Uterus (tissue), 4 donors: ENCODE measurements around the gene CHST11. TPM values are rescaled to one million over a fixed set of nuclear protein-coding genes. Genes with fewer than 3 reads are reported as not detected.

Source experiments
- DNase-seq, 2 donors: peaks; one replicate each; pipeline ENCODE4 v3.0.0-alpha.2; 2019 to 2020
- H3K27ac ChIP-seq, 2 donors: fragments of 200-600 bp; sonication (generic); 1 replicate in 1 of 2; 2 replicates in 1 of 2; pipeline ENCODE4 v1.5.1; 2016 to 2018
- H3K27me3 ChIP-seq, 2 donors: fragments of 200-600 bp; sonication (generic); one replicate each; pipeline ENCODE4 v1.5.1; 2018 to 2019; ENCODE audit warnings: control low read depth in 1 of 2
- H3K36me3 ChIP-seq, 2 donors: fragments of 200-600 bp; sonication (generic); one replicate each; pipeline ENCODE4 v1.5.1; 2019; ENCODE audit warnings: control low read depth in 1 of 2
- H3K4me1 ChIP-seq, 2 donors: fragments of 200-600 bp; sonication (generic); one replicate each; pipeline ENCODE4 v1.5.1; 2018 to 2019; ENCODE audit warnings: control low read depth in 1 of 2
- H3K4me3 ChIP-seq, 2 donors: fragments of 200-600 bp; sonication (generic); 1 replicate in 1 of 2; 2 replicates in 1 of 2; pipeline ENCODE4 v1.5.1; 2018 to 2019; ENCODE audit warnings: mild to moderate bottlenecking in 1 of 2
- H3K9me3 ChIP-seq, 2 donors: fragments of 200-600 bp; sonication (generic); one replicate each; pipeline ENCODE4 v1.5.1; 2019; ENCODE audit warnings: control low read depth in 1 of 2
- POLR2A ChIP-seq, 2 donors: fragments of 450-650 bp; IDR thresholded peaks; one replicate each; pipeline ENCODE4 v1.6.1; 2016; ENCODE audit warnings: antibody characterized with exemption in 2 of 2, mild to moderate bottlenecking in 1 of 2, moderate library complexity in 1 of 2
- intact Hi-C: fragments of 100-400 bp; cut with DNase I; formaldehyde crosslinking; loops from one replicate; pipeline ENCODE4 v1.15.1; 2023; ENCODE audit warnings: low total_unique reads
- total RNA-seq, 4 donors: library from RNA; depleted of rRNA in 3 of 4; stranded (reverse); fragments of >200 nt in 3 of 4; gene quantifications; one replicate each; pipeline versions ENCODE4 v1.1.0 to v1.2.4, GENCODE V29; 2014 to 2023
- TF ChIP-seq, protein P1 (sequence below), 4 experiments: fragments of 200-600 bp in 2 of 4; fragments of 450-650 bp in 2 of 4; sonication (generic) in 2 of 4; IDR thresholded peaks; one replicate each; pipeline ENCODE4 v1.5.1; 2016 to 2019; ENCODE audit warnings: antibody characterized with exemption in 4 of 4, mild to moderate bottlenecking in 2 of 4, moderate library complexity in 1 of 4
- donor health status: DM: yes; HTN: yes; CAD: no.

CHST11 gene
- total RNA-seq, 4 donors from 2014 or later: 21.0 to 82.1 (median 58.7) TPM

DNA sequence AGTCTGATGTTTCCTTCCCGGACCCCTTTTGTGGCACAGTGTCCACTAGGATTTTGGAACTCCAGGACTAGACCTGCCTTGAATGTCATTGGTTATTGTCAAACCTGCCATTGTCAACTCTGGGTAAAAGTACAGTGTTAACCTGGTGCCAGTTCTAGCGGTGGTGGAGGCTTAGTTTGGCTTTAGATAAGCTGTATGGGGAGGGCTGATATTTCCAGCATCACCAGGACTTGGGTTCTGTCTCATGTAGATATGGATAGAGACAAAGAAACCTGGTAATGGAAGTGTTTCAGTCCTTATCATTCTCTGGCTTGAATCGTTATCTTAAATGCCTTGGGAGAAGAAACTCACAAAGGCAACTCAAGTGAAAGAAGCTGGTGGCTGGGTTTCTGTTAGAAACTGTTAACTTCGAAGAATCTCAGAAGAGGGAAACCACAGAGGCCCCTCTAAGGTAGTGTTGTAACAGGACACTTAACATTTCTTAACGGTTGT lies 10.6 kb downstream of the CHST11 start:
- Histone ChIP-seq H3K27me3 (no peaks in the 10 kb centered on the region), H3K4me1 (no peaks in the 10 kb centered on the region), H3K9me3 (no peaks in the 10 kb centered on the region), H3K4me3 (no peak overlapping the region), H3K27ac (no peak overlapping the region), H3K36me3 (no peaks in the 10 kb centered on the region)
- intact Hi-C loops: no loop called here
- TF ChIP-seq, protein P1, sequence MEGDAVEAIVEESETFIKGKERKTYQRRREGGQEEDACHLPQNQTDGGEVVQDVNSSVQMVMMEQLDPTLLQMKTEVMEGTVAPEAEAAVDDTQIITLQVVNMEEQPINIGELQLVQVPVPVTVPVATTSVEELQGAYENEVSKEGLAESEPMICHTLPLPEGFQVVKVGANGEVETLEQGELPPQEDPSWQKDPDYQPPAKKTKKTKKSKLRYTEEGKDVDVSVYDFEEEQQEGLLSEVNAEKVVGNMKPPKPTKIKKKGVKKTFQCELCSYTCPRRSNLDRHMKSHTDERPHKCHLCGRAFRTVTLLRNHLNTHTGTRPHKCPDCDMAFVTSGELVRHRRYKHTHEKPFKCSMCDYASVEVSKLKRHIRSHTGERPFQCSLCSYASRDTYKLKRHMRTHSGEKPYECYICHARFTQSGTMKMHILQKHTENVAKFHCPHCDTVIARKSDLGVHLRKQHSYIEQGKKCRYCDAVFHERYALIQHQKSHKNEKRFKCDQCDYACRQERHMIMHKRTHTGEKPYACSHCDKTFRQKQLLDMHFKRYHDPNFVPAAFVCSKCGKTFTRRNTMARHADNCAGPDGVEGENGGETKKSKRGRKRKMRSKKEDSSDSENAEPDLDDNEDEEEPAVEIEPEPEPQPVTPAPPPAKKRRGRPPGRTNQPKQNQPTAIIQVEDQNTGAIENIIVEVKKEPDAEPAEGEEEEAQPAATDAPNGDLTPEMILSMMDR (IDR thresholded peaks at IDR 0.05): no peak
- TF ChIP-seq POLR2A (IDR thresholded peaks at IDR 0.05): no peak
- DNase-seq: no peak

DNA sequence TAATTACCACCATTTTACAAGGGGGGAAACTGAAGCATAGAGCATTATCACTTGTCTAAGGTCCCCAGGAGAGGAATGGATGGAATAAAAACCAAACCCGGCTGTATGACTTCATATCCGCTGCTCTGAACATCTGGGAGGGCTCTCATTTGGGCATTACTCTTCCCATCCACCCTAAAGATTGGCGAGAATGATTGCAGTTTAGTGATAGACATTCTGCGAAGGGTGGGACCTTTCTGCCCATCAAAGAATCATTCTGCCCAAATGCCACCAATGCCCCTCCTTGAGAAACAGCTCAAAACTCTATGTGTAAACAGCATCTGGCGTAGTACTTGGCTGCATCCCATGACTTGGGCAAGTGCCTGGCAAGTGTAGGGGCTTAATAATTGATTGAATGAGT lies 11.6 kb downstream of the CHST11 start:
- H3K9me3 ChIP-seq: no peaks in the 10 kb centered on the region
- intact Hi-C loops: no loop called here
- no peaks in the 10 kb centered on the region for H3K27me3 ChIP-seq
- H3K4me3 ChIP-seq: no peak overlapping the region
- TF ChIP-seq, protein P1 (IDR thresholded peaks at IDR 0.05): no peak
- no peak for TF ChIP-seq POLR2A (IDR thresholded peaks at IDR 0.05)
- DNase-seq: no peak
- no peaks in the 10 kb centered on the region for H3K4me1 ChIP-seq
- H3K27ac ChIP-seq: no peak overlapping the region
- H3K36me3 ChIP-seq: no peaks in the 10 kb centered on the region

DNA sequence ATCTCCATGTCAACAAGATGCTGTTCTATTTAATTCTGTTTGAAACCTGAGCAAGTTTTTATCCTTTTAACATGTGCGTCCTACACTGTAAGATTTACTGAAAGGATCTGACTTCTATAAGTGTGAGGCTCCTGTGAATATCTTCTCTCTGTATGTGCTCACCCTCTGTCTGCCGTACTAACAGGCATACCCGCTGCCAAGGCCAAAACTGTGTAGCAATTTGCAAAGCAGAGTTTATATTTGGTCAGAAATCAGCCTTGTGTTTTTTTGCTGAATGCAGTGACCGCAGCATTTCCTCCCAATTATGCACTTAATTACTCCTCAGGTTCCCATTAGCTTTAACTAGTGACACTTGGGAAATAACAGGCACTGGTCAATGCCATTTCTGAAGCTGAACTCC lies 12.3 kb downstream of the CHST11 start:
- intact Hi-C loops: no loop called here
- Histone ChIP-seq H3K27me3 (no peaks in the 10 kb centered on the region), H3K4me1 (no peaks in the 10 kb centered on the region), H3K36me3 (no peaks in the 10 kb centered on the region), H3K4me3 (no peak overlapping the region), H3K9me3 (no peaks in the 10 kb centered on the region), H3K27ac (no peak overlapping the region)
- no peak for TF ChIP-seq POLR2A (IDR thresholded peaks at IDR 0.05)
- TF ChIP-seq, protein P1 (IDR thresholded peaks at IDR 0.05): no peak
- DNase-seq: no peak

DNA sequence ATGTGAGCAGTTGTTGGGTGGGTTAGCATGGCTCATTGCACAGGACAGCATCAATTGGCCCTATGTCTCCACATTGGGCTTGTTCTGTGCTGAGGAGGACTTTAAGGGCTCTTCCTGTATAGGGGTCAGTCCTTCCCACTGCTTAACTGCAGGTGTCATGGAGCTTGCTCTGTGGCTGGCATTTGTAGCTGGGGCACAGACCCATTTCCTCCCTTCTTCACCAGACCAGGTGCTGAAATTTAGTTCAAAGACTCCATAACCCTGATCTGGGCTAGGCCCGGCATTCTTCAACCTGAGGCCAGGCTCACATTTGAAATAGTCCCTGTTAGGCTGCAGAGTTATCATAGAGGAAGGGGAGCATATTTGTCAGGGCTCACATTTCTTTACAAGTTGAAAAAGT lies 12.8 kb downstream of the CHST11 start:
- Histone ChIP-seq H3K27ac (no peak overlapping the region), H3K9me3 (no peaks in the 10 kb centered on the region), H3K4me3 (no peak overlapping the region), H3K4me1 (no peaks in the 10 kb centered on the region), H3K36me3 (no peaks in the 10 kb centered on the region), H3K27me3 (no peaks in the 10 kb centered on the region)
- intact Hi-C loops: no loop called here
- no peak for TF ChIP-seq POLR2A (IDR thresholded peaks at IDR 0.05)
- TF ChIP-seq, protein P1 (IDR thresholded peaks at IDR 0.05): no peak
- DNase-seq: no peak

DNA sequence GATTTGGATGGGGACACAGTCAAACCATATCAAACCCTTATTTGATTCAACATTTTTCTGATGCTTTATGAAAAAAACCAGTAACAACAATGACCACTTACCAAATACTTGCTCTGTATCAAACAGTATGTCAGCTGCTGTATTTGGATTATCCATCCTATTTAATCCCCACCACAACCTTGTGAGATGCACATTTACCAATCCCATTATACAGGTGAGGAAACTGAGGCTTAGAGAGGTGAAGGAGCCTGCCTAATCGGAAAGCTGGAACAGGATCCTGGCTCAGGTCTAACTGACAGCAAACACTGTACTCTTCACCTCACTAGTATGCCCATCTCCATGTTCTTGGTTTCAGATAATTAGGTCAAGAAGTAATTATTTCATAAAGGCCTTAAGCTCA lies 13.8 kb downstream of the CHST11 start:
- H3K9me3 ChIP-seq: no peaks in the 10 kb centered on the region
- no peaks in the 10 kb centered on the region for H3K4me1 ChIP-seq
- intact Hi-C loops: no loop called here
- H3K4me3 ChIP-seq: no peak overlapping the region
- no peak for DNase-seq
- no peaks in the 10 kb centered on the region for H3K36me3 ChIP-seq
- no peaks in the 10 kb centered on the region for H3K27me3 ChIP-seq
- no peak overlapping the region for H3K27ac ChIP-seq
- TF ChIP-seq, protein P1 (IDR thresholded peaks at IDR 0.05): no peak
- TF ChIP-seq POLR2A (IDR thresholded peaks at IDR 0.05): no peak
